CD4-positive, alpha-beta T cell treated with Interferon gamma for 1 hour (primary cell): ENCODE results near the gene NHLRC2.
A peak's percentile ranks its signal among the peaks of the same experiment; 100 is the strongest.

Experiments used
- DNase-seq: peaks from one replicate; pipeline ENCODE4 v3.0.0-alpha.2; 2020

Gene NHLRC2

DNA sequence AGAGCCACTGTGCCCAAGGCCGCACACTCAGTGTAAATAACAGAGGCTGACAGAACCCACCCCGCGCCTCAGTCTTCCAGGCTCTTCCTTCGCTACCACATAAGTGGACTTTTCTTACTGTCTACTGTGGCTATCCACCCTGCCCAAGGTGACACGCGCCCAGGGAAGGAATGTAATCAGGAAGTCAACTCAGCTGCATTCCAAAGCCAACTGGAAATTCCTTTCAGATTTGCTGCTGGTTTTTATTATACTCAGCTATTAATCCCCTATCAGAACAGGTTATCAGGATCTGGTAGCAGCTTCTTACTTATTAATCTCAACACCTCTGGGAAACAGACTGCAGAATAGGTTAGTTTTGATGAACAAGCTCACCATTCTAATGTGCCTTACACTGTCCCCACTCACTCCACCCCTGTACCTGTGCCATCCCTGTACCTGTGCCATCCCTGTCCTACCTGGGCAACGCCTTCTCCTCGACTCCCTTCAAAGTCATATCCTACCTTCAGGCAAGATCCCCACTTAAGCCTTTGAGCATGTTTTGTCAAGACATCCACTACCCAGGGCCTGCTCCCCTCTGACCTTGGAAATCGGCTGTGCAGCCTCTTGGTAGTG, 90.7 kb downstream of the NHLRC2 start:
- no peak for DNase-seq

DNA sequence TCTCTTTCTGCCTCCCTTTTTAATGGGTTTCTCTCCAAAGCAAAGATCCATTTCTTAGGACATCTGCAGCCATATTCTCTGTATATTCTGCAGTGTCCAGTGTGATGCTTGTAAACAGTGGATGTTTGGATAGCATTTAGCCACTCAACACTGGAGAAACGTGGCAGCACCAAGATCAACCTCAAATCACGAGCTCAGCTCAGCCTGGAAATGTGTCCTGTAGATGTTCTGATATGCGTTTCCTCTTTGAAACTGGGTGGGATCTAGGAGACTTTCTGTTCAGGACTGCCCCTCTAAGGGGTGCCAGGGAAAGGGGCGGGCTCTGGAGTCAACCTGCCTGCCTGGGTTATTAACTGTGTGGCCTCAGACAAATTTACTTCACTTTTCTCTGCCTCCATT, 91.2 kb downstream of the NHLRC2 start:
- DNase-seq = no peak

DNA sequence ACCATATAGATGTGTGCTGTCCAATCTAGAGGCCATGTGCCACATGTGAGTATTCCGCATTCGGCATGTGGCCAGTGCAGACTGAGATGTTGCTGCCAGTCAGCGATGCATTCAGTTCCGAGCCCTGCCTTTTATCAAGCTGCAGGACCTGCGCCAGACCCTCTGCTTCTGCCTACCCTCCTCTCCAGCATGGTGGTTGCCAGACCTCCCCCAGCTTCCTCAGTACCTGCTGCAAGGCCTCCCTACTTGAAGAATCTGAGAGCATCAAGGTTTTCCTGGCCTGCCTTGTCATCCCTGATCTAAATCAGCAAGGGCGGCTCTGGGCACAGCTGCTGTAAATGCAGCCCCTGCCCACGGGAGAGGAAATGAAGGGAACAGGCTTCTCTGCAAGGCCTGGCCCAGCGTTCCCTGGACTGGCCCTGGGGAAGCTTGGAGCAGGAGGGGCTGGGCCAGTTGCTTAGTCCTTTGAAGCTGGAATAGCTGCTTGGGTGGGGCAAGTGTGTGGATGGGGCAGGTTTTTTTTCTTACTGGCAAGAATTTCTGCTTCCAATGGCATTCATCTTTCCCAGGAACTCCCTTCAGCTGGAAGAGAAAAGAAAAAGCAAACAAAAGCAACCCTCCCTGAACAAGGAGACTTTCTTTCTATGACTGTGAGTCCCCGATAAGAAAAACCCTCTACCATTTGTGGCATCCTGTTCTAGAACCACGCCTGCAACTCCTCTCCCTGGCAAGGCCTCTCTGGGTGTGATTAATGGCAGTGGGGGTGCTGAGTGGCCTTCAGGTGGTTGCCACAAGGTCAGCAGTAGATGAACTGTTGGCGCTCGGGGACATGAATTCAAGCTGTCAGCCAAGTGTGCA, 93.0 kb downstream of the NHLRC2 start:
- DNase-seq = no peak

DNA sequence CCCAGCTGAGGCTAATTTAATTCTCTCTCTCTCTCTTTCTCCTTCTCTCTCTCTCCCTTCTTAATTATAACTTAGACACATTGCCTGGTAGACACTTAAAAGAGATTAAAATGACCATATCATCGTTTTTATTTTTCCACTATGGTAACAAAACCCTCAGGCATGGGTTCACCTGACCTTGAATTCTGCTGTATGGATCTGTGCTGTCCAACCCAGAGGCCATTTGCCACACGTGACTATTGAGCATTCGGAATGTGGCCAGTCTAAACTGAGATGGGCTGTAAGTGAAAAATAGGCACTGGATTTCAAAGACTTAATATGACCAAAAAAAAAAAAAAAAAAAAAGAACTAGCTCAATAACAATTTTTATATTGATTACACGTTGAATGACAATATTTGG, 93.6 kb downstream of the NHLRC2 start:
- no peak for DNase-seq

DNA sequence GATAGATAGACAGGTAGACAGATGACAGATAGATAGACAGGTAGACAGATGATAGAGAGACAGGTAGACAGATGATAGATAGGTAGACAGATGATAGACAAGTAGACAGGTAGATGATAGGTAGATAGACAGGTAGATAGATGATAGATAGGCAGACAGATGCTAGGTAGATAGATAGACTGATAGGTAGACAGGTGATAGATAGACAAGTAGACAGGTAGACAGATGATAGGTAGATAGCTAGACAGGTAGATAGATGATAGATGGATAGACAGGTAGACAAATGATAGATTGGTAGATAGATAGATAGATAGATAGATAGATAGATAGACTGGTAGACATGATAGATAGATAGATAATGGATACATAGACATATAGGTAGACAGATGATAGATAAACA, 95.8 kb downstream of the NHLRC2 start:
- DNase-seq = no peak

DNA sequence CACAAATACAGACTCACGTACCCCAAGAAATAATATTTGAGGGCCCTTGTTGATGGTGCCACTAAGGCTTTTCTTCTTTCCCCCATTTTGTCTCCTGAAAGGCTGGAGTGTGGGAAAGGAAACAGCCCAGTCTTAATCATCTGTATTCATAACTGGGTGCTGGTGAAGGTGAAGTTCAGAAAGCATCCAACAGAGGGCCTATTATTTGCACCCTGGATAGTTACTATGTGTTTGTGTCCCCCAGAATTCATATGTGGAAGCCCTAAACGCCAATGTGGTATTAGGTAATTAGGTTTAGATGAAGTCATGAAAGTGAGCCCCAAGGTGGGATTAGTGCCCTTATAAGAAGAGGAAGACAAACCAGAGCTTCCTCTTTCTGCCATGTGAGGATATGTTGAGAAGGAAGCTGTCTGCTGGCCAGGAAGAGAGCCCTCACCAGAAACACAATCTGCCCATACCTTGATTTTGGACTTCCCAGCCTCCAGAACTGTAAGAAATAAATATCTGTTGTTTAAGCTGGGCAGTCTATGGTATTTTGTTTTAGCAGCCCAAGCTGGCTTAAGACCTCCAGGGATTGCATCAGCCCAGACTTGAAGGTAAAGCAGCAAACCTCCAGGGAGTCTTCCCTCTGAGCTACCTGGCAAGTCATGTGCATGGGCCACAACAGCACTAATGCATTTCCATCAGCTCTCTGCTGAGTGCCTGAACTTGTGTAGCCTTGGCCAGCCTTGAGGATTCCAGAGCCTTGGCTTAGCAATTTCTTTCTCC, 99.2 kb downstream of the NHLRC2 start:
- DNase-seq = no peak

DNA sequence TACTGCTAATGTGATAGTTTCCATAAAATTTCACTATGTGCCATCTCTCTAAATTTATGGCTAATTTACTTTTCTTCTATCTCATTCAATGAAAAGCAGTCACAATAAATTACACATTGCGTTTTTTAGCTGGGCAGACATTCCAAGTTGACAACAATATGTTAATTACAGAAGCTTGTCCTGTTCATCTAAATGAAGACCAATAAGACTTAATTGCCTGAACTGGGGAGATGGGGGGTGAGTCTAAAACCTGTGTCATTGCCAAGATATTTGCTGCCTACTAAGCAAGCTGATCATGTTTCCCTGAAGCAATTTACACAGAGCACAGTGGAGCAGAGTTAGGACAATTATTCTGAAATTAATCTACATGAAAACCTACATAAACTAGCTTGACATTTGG, 99.9 kb downstream of the NHLRC2 start:
- no peak for DNase-seq

DNA sequence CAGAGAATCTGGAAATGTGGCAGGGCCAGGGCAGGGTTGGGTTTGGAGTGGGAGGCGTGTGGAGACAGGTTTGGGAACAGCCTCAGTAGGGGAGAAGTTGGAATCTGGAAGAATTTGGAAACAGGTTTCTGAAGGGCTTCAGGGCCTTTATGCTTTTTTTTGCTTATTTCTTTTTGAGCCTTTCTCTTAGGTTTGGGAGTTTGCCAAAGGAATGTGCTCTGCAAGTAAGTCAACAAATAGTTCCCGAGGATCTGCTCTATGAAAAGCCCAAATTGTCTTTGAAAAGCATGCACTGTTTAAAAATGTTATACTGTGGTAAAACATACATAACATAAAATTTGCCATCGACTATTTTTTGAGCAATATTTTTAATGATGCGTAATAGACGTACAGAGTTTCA, 102.6 kb downstream of the NHLRC2 start:
- no peak for DNase-seq

DNA sequence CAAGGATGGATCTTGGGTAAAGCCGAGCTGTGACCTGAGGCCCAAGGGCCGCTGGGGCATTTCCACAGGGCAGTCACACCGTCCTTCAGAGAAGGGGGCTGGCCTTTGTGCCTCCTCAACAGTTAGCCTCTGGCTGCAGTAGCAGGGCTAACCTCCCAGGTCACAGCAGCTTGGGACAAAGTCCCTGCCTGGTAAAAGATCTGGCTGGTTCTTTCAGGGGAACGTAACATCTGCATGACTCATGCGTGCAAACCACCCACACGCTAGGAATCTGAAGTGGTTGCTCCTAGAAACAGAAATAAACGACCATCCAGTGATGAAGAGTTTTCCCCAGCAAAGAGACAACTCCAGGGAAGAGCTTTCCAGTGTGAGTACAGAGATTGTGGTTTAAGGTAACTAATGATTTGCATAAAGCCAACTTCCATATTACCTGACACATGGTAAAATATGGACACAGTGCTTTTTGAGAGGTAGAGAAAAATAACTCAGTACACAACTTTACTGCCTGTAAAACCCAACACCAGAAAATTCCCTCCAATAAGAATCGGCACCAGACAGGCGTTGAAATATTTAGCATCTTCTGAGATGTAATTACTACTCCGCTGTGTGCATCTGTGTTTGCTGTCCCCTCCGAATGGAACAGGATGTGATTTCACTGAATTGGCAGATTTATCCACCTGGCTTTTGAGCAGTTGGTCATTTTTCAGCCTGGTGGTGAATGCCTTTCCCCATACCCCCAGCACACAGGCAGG, 104.3 kb downstream of the NHLRC2 start:
- no peak for DNase-seq

DNA sequence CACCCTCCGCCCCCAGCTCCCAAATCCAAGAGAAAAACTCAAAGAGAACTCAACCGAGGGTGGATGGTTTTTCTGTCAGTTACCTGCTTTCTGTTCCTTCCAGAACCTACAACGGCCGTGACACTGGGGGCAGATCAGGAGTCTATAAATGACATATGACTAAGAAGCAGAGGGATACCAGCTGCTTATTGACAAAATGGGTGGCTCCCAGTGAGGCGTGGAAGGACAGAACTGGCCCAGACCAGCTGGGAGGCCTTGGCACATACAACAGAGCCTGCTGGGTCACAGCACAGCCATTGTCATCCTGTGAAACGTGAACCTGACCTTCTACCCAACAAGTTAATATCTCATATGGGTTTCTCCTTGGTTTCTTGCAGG, 104.9 kb downstream of the NHLRC2 start:
- no peak for DNase-seq

DNA sequence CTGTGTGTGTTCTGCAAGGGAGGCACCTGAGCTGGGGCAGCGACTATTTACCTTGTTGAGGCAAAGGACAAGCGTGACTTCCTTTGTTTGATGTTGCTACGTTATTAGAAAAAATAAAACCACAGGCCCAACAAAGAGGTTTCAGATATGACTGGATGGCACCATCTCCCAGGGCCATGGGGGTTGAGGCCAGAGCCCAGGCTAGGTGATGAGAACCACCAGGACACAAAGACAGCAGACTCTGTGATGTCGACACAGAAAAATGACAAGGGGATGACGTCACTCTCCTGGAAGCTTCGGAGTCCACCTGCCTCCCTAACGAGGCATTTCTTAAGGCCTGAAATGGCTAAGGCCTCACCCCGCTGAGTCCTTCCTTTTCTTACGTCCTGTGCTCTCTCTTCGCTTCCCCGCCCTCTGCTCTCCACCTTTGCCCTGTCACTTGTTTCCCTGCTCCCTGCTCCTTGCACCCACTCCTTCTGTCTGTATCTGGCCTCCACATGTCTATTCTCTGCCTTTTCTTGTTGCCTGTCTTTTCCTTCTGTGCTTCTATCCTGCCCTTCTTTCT, 106.2 kb downstream of the NHLRC2 start:
- peak; percentile 17 for DNase-seq

DNA sequence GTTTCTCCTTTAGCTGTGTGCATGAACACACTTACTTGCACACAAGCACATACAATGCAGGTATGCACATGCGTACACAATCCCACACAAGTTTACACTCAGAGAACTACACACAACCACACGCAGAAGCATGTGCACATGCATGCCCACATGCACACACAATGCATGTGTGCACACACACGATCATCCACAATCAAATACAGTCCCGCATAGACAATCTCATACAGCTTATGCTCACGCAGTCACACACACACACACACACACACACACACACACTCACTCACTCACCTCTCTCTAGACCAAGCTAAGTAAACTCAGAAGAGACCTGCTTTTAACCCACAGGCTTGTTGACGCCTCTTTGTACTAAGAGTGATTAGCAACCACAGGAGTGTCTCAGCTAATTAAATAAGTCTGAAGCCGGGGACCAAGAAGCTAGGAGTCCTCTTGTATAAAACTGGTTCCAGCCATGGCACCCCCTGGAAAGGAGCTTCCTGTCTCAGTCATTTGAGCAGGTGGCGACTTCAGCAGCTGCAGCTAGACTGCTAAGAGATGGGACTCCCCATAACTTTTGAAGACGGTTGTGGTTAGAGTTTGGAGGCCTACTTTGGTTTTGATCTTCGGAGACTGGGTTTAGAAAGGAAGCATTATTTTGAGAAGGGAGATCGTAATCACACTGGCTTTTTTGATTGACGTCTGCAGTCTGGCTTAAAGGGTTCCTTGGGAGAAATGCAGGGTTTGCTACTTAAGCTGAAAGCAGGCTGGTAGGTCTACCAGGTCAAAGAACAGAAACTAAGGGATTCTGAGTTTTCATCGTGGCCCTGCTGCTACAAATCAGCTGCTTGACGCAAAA, 106.9 kb downstream of the NHLRC2 start:
- DNase-seq = peak; percentile 68

DNA sequence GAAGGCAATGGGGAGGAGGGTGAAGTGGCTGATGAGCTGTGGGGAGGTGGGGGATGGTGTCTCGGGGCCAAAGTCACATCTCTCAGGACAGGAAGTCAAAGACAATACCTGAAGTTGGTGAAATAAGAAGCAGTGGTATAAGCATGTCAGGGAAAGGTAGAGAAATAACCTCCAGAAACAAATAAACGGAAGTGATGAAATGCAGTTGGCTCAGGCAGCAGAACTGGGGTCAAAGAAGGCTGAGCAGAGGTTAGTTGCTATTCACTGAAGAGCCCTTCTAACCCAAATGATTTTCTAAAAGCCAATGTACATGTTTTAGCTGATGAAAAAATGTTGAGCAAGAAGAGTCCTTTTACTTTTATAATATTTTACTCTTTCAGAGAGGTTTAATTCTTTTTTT, 110.6 kb downstream of the NHLRC2 start:
- no peak for DNase-seq

DNA sequence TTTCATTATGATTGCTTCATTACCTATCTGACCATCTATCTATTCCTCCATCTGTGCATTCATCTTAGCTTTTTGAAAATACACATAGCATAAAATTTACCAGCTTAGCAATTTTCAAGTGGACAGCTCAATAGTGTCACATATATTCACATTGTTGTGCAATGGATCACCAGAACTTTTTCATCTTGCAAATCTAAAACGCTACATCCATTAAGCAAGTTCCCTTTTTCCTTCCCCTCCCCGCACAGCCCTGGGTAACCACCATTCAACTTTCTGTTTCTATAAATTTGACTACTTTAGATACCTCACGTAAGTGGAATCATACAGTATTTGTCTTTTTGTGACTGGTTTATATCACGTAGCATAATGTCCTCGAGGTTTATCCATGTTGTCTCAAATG, 111.2 kb downstream of the NHLRC2 start:
- DNase-seq = no peak
